Body of pancreas (tissue), 4 donors: ENCODE results near the gene NCAM1. TPM values are rescaled to one million over a fixed set of nuclear protein-coding genes. Genes with fewer than 3 reads are reported as not detected.

ENCODE experiments used
- ATAC-seq: fragments of 150-250 bp; one replicate; pipeline ENCODE4 v1.9.1; 2016
- DNase-seq, 4 donors: peaks; one replicate each; pipeline ENCODE4 v3.0.0-alpha.2; 2019
- H3K27ac ChIP-seq, 4 donors: fragments of 200-600 bp; sonication (generic); 1 replicate in 3 of 4; 2 replicates in 1 of 4; pipeline versions ENCODE4 v1.5.1 to v1.6.1; 2016 to 2019; ENCODE audit warnings: mild to moderate bottlenecking in 1 of 4, mixed read lengths in 1 of 4, moderate library complexity in 1 of 4
- H3K27me3 ChIP-seq, 2 donors: fragments of 200-600 bp; sonication (generic); one replicate each; pipeline ENCODE4 v1.6.0; 2016; ENCODE audit warnings: mild to moderate bottlenecking in 1 of 2
- H3K36me3 ChIP-seq, 2 donors: fragments of 200-600 bp; sonication (generic); replicated peaks in 1 of 2; 2 replicates each; pipeline ENCODE4 v1.5.1; 2016; ENCODE audit warnings: low read depth in 2 of 2; ENCODE audit not compliant: insufficient read depth in 1 of 2
- H3K4me1 ChIP-seq: fragments of 200-600 bp; sonication (generic); one replicate; pipeline ENCODE4 v1.6.0; 2016
- H3K4me3 ChIP-seq, 2 donors: fragments of 200-600 bp; sonication (generic); 1 replicate in 1 of 2; 2 replicates in 1 of 2; pipeline ENCODE4 v1.5.1; 2016 to 2019
- H3K9me3 ChIP-seq, 3 donors: fragments of 200-600 bp; sonication (generic); 1 replicate in 2 of 3; 2 replicates in 1 of 3; pipeline ENCODE4 v1.5.1; 2016
- POLR2A ChIP-seq, 3 donors: fragments of 450-650 bp; IDR thresholded peaks; one replicate each; pipeline ENCODE4 v1.6.1; 2016; ENCODE audit warnings: antibody characterized with exemption in 3 of 3, mild to moderate bottlenecking in 2 of 3
- WGBS, 2 donors: methylation state at CpG; one replicate each; pipeline ENCODE4 v1.1.5; 2017; 5-methylcytosine and 5-hydroxymethylcytosine counted together
- intact Hi-C: fragments of 100-400 bp; cut with DNase I; formaldehyde crosslinking; loops from one replicate; pipeline ENCODE4 v1.15.1; 2023
- total RNA-seq, 2 donors: library from RNA; depleted of rRNA; stranded (reverse); fragments of >200 nt; gene quantifications; one replicate each; pipeline ENCODE4 v1.1.0, GENCODE V29; 2016
- TF ChIP-seq, protein P1 (sequence below), 7 experiments: fragments of 450-650 bp in 4 of 7; fragments of 200-600 bp in 3 of 7; sonication (generic) in 3 of 7; IDR thresholded peaks; one replicate each; pipeline ENCODE4 v1.5.1; 2016 to 2019; ENCODE audit warnings: antibody characterized with exemption in 7 of 7

Gene NCAM1
- total RNA-seq, 2 donors from 2014 or later, result 10.1 to 26.0 TPM

DNA sequence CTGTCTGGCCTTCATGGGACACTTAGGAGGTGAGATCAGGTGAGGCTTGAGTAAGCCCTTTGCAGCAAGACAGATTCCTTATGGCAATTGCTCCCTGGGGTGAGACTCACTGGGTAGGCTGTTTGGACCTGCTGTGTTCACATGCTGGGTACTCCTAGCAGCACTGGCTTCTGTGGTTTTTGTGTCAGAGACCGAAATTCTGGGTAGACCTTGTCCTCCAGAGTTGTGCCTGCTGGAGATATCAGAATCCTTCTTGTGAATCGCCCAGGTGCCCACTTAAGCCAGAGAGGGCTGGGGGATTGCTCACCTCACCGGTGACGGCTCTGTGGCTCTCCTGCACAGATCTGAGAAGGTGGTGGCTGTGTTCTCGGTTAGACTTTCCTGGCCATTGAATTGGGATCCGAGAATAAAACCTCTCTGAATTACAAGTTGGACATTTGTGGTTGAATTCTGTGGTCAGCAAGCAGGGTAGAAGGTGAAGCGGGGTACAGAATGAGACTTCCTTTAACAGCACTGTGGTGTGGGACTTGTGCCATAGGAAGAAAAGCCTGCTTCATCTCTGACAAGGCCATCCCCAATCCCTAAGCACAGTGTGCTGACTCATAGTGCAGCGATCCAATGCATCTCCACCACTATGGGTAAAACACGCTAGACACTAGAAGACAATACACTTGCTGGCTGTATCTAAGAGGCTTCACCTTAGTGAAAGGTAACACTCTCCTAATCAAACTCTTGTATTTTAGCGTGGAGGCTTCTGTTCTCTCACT, 300.7 kb downstream of the NCAM1 start:
- 72 to 73% methylated on average over 7 to 10 of the region's 10 CpGs for WGBS, 2 donors
- Histone ChIP-seq H3K9me3 (no peaks in the 10 kb centered on the region), H3K27me3 (no peaks in the 10 kb centered on the region), H3K36me3 (no peaks in the 10 kb centered on the region), H3K4me1 (no peaks in the 10 kb centered on the region), H3K4me3 (no peak overlapping the region), H3K27ac (no peak overlapping the region)
- intact Hi-C loops, result no loop called here
- DNase-seq (no peak), ATAC-seq (no peak)
- TF ChIP-seq, protein P1, sequence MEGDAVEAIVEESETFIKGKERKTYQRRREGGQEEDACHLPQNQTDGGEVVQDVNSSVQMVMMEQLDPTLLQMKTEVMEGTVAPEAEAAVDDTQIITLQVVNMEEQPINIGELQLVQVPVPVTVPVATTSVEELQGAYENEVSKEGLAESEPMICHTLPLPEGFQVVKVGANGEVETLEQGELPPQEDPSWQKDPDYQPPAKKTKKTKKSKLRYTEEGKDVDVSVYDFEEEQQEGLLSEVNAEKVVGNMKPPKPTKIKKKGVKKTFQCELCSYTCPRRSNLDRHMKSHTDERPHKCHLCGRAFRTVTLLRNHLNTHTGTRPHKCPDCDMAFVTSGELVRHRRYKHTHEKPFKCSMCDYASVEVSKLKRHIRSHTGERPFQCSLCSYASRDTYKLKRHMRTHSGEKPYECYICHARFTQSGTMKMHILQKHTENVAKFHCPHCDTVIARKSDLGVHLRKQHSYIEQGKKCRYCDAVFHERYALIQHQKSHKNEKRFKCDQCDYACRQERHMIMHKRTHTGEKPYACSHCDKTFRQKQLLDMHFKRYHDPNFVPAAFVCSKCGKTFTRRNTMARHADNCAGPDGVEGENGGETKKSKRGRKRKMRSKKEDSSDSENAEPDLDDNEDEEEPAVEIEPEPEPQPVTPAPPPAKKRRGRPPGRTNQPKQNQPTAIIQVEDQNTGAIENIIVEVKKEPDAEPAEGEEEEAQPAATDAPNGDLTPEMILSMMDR (IDR thresholded peaks at IDR 0.05), result no peak
- no peak for TF ChIP-seq POLR2A (IDR thresholded peaks at IDR 0.05)

- DNase-seq, result no peak
- Histone ChIP-seq H3K27ac (no peak overlapping the region), H3K4me3 (no peak overlapping the region), H3K27me3 (no peaks in the 10 kb centered on the region), H3K9me3 (no peaks in the 10 kb centered on the region), H3K36me3 (no peaks in the 10 kb centered on the region), H3K4me1 (no peaks in the 10 kb centered on the region)
- WGBS, 2 donors, result 24 to 40% methylated on average over 2 of the region's 2 CpGs
- intact Hi-C loops, result no loop called here
- ATAC-seq, result no peak
- TF ChIP-seq POLR2A (IDR thresholded peaks at IDR 0.05), result no peak
- TF ChIP-seq, protein P1 (IDR thresholded peaks at IDR 0.05), result no peak
These were observed 301.4 kb downstream of the NCAM1 start for GRCh38 chr11:113262594-113262993.

DNA sequence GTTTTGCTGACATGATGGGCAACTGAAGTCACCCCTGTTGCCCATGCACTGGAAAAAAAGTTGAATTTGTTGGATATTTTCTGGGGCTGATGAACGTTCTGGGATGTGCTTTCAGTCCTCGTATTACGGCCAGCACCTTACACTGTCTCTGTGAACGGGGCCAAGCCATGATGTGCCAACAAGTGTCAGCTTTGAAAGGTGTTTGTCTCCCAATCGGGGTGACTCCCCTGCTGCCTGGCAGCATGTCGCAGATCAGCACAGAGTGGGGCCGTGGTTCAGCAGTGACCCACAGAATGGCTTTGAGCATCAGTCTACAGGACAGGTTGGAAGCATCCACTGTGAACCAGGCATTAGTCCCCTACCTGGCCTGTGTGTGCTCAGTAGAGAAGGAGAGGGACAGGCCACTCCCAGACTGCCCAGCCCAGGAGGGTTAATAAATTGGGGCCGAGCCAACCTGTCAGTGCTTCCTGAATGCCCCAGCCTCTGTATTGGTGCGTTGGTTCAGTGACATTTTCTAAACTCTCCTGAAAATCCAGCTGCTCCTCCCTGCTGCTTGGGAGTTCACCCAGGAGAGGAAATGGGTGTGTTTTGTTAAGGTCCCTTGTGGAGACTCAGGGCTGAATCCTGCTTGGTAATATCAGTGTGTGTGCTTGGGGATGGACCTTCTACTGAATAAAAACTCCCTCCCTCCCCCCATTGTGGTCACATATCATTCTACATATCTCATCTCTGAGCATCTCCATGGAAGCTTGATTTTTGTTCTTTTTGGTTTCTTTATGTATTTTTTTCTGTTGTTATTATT, 302.4 kb downstream of the NCAM1 start:
- intact Hi-C loops, result no loop called here
- 50 to 57% methylated on average over 8 to 9 of the region's 9 CpGs for WGBS, 2 donors
- H3K9me3 ChIP-seq, result no peaks in the 10 kb centered on the region
- H3K36me3 ChIP-seq, result no peaks in the 10 kb centered on the region
- H3K27me3 ChIP-seq, result no peaks in the 10 kb centered on the region
- no peak overlapping the region for H3K4me3 ChIP-seq
- ATAC-seq, result no peak
- no peak overlapping the region for H3K27ac ChIP-seq
- TF ChIP-seq, protein P1 (IDR thresholded peaks at IDR 0.05), result no peak
- TF ChIP-seq POLR2A (IDR thresholded peaks at IDR 0.05), result no peak
- no peaks in the 10 kb centered on the region for H3K4me1 ChIP-seq
- DNase-seq, result no peak

DNA sequence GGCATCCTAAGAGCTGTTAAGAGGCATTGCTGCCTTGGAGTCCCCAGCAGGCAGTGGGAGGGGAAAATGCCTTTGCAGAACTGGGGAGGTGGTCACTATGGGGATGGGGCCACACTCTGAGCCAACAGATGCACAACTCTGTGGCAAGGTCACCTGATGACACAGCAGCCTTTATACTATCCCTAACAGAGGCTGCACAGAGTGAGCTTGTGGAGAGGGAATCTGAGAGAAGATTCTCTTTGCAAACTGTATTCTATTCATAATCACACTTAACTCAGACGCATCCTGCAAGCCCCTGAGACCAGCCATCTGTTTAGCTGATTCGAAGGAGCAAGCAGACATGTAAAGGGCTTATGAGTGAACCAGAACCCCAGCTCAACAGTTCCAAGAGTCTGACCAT, 304.1 kb downstream of the NCAM1 start:
- no peaks in the 10 kb centered on the region for H3K36me3 ChIP-seq
- ATAC-seq, result no peak
- H3K27ac ChIP-seq, result no peak overlapping the region
- H3K9me3 ChIP-seq, result no peaks in the 10 kb centered on the region
- WGBS, 2 donors, result 35 to 67% methylated on average over 2 of the region's 2 CpGs
- no peak overlapping the region for H3K4me3 ChIP-seq
- H3K27me3 ChIP-seq, result no peaks in the 10 kb centered on the region
- intact Hi-C loops, result no loop called here
- no peaks in the 10 kb centered on the region for H3K4me1 ChIP-seq
- TF ChIP-seq, protein P1 (IDR thresholded peaks at IDR 0.05), result no peak
- TF ChIP-seq POLR2A (IDR thresholded peaks at IDR 0.05), result no peak
- no peak for DNase-seq
